ENCODE data around the gene CBARP.

CBARP gene

GRCh38 chr19:1262623-1263123 is 24.9 kb upstream of the CBARP start:
- DNase-seq: no peak

GRCh38 chr19:1261798-1262622 is 24.2 kb upstream of the CBARP start:
- DNase-seq: no peak

DNA sequence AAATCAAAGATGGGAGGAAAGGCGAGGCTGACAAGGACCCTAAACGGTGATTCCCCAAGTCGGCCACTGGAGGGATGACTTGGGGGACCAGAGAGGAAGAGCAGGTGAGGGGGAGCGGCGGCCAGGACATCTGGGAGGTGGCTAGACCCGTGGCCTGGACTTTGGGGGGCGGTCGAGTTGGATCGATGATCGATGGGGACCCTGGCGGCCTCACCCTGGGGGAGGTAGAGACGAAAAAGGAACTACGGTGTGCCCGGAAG is 23.7 kb upstream of the CBARP start:
- no peak for DNase-seq

DNA sequence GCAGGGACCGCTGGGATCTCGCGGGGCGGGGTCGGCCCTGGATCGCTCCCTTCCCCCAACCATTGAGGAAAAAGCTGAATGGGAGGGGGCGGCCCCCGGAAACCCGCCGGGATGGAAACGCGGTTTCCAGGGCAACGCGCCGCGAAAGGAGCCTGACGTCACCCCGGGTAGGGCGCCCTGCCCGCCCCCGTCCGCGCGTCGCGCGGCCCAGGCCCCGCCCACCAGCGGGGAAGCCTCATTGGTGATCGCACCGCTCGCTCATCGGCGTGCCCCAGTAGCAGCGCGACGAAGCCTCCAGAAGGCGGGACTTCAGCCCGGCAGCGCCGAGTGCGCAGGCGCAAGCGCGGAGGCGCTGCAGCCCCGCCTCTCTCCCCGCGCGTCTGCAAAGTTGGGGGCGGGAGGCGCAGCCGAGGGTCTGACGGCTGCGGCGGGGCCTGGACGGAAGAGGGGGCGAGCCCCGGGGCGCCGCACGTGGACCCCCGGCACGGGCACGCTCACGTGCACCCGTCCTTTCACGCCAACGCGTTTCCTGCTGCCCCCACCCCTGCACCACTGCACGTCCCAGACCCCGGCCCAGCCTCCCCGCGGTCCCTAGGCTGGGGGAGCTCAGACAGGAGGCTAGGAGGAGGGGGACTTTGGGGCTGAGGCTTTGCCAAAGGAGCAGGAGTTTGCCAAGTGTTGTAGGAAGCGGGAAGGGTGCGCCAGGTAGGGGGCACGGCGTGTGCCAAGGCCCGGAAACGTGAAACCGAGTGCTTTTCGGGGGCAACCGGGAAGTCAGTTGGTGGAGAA is 23.1 kb upstream of the CBARP start:
- DNase-seq: peak; percentile 81

DNA sequence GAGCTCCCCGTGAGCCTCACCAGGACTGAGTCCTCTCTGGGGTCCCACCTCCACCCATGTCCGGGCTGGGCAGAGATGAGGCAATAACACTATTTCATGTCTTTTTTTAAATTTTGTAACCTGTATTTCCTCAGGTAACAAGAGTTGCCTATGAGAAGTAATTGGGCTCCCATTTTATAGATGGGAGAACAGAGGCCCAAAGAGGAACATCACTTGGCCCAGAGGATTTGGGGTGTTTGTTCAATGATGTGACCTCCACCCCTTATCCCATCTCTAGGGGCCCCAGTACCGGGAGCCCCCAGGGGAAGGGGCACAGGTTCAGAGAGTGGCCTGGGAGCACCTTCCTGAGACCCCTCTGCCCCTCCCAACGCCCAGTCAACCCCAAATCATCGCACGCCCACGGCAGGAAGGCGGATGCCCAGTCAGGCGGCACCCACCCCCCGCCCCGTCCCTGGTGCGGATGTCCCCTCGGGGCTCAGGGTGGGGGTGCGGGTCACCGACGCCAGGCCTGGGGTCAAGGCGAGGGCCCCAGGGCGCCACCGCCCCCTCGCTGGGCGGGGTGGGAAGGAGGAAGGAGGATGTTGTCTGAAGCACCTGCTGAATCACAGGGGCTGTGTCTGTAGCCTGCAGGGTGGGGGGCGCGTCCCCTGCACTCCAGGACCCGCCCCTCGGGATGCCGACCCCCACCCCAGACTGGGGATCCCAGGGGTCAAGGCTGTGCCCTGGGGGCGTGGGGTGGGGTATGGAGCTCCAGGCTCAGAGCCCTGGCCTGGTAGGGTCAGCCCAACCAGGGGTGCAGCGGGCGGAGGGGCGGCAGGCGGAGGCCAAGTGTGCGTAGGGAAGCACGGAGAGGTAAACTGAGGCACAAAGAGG is 22.3 kb upstream of the CBARP start:
- DNase-seq: no peak

DNA sequence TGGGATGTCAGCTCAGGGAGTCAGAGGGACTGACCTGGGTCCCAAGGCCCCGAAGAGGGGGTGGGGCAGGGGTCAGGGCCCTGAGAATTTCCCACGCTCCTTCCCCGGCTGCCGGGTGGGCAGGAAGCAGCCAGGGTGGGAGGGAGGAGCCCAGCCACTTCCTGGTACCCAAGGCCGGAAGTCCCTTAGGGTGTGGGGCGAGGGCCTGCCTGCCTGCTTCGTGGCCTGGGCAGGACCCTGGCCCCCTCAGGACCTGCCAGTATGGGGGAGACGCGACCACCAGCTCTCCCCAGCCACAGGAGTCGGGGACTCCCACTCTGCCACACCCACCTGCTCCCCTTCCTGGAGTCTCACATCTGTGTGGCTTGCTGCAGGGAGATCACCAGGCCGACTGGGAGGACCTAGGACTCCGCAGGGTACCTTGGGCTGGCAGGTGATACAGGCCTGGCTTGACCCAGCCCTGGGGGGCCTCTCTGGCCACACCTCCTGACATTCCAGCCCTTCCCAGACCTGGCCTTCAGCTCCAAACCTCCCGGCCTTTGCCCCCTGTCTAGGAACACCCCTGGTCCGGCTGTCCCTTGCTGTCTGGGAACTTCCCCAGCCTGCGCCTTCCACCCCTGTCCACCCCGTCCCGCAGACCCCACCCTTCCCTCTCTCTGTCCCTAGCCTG is 21.5 kb upstream of the CBARP start:
- DNase-seq: no peak

- no peak for DNase-seq
Observed at GRCh38 chr19:1258707-1259205, 21.0 kb upstream of the CBARP start.

- no peak for DNase-seq
Observed at GRCh38 chr19:1258163-1258492, 20.3 kb upstream of the CBARP start.

- no peak for DNase-seq
Observed at GRCh38 chr19:1257475-1258162, 19.8 kb upstream of the CBARP start.

- DNase-seq: no peak
Observed at GRCh38 chr19:1256646-1257474, 19.1 kb upstream of the CBARP start.

GRCh38 chr19:1255186-1256161 is 17.7 kb upstream of the CBARP start:
- no peak for DNase-seq

- no peak for DNase-seq
Observed at GRCh38 chr19:1254530-1255185, 16.9 kb upstream of the CBARP start.

DNA sequence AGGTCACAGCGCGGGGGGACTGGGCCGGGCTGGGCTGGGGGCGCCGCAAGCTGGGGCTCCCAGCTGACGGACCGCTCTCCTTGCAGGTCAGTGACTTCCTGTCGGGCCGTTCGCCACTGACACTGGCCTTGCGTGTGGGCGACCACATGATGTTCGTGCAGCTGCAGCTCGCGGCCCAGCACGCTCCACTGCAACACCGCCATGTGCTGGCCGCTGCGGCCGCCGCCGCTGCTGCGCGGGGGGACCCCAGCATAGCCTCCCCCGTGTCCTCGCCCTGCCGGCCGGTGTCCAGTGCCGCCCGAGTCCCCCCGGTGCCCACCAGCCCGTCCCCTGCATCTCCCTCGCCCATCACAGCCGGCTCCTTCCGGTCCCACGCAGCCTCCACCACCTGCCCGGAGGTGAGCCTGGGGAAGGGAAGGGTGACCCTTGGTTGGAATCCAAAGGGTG is 16.3 kb upstream of the CBARP start:
- no peak for DNase-seq

DNA sequence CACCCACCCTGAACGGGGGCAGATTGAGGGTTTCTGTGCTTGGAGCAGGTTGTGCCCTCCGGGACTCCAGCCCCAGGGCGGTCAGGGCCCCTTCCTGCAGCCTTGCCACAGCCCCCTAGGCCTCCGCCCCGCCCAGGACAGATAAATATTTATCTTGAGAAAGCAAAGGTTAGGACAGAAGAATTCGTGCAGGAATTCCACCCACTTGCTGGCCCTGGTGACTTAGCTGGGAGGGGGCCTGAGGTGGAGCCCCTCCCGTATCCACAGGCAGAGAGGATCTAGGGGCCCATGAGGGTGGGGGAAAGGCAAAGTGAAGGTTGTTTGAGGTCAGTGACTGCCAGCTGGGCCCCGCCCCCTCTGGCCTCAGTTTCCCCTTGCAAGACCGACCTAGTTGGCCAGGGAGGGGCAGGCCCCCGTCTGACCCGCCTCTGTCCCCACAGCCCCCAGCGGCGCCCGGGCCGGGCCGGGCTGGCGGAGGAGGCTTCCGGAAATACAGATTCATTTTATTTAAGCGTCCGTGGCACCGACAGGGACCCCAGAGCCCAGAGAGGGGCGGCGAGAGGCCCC is 15.8 kb upstream of the CBARP start:
- no peak for DNase-seq

- DNase-seq: peak; percentile 74
Observed at GRCh38 chr19:1252821-1253513, 15.2 kb upstream of the CBARP start.

DNA sequence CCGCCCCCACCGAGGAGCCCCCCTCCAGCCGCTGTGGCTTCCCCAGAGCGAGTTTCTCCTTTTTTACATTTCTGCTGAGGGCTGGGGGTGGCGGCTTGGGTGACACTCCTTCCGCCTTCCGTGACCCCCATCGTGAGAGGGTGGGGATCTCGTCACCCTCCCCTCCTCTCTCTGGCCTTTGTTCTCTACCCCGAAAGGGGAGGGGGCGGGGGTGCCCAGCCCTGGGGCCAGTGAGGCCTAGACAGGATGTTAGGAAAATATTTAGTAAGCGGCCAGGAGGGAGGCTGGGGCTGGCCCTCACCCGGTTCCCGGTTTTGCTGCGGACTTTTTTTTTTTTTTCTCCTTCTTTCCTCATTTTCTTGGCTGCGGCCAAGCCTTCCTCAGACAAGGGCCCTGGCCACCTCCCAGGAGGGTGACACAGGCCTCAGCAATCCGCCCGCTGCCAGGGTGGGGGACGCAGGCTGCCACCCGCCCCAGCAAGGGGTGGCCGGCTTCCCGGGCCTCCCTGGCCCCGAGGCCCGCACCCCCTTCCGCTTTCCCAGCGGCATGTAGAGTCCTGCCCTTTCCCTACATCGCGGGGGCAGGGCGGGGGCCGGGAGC is 14.5 kb upstream of the CBARP start:
- DNase-seq: no peak

DNA sequence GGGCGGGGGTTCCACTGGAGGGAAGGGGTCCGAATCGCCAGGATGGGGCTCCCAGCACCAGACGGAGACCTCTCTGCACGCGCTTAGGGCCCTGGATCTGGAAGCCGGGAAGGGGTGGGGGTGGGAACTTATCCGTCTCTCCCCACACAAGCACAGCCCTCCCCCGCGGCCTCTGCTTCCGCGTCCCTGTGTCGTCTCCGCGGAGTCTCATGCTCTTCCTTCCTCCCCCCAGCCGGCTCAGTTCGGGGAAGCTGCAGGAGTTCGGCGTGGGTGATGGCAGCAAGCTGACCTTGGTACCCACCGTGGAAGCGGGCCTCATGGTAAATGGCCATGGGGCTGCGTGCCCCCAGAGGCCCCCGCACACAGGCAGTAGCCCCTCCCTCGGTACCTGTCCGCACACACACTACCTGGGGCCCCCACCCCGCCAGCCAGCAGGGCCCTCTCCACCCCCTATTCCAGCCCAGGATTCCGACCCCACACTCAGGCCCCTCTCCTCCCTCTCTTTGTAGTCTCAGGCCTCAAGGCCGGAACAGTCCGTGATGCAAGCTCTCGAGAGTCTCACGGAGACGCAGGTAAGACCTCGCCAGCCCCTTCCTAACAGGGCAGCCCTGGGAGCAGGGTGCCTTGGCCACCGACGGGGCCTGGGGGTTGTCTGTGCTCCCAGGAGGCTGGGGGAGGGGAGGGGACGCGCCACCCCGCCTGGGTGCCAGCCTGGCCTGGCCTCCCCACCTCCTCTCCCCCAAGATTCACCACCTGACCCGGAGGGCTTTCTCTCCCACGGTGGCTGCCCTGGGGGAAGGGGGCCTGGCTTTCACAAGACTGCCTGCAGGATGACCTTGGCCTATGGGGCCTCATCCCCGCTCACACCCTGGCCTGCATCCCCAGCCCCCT is 13.8 kb upstream of the CBARP start:
- no peak for DNase-seq

Measured in NCI-H1436 treated with DMSO at 0.1 percent for 48 hours (cell line).